ENCODE data around the gene DUSP9.

DUSP9 gene

GRCh38 chrX:153634236-153634635 is 12.8 kb upstream of the DUSP9 start:
- no peak for ATAC-seq

GRCh38 chrX:153634832-153635231 is 12.2 kb upstream of the DUSP9 start:
- no peak for ATAC-seq
- TF ChIP-seq CSDC2 (CRISPR knock-in tag; IDR thresholded peaks at IDR 0.05) = no peak
- no peak for TF ChIP-seq ESRRG (CRISPR knock-in tag; IDR thresholded peaks at IDR 0.05)
- TF ChIP-seq ZNF70 (CRISPR knock-in tag; IDR thresholded peaks at IDR 0.05) = no peak
- TF ChIP-seq SNAI2 (CRISPR knock-in tag; IDR thresholded peaks at IDR 0.05) = no peak

More at GRCh38 chrX:153634236-153634635, 12.8 kb upstream of the DUSP9 start:
- TF ChIP-seq ZNF565 (CRISPR knock-in tag; conservative IDR thresholded peaks at IDR 0.05; ENCODE audit: low read depth) (no peak), CSDC2 (CRISPR knock-in tag; IDR thresholded peaks at IDR 0.05) (no peak), ARNTL (CRISPR knock-in tag; IDR thresholded peaks at IDR 0.05; ENCODE audit: borderline replicate concordance, low read depth) (no peak), ZFP3 (CRISPR knock-in tag; IDR thresholded peaks at IDR 0.05) (no peak), CSRNP3 (CRISPR knock-in tag; IDR thresholded peaks at IDR 0.05) (no peak), TSHZ2 (CRISPR knock-in tag; IDR thresholded peaks at IDR 0.05) (no peak), RARB (CRISPR knock-in tag; IDR thresholded peaks at IDR 0.05) (no peak), CREB5 (CRISPR knock-in tag; IDR thresholded peaks at IDR 0.05; ENCODE audit: low read depth) (no peak), ZNF8 (CRISPR knock-in tag; IDR thresholded peaks at IDR 0.05) (no peak), ZC3H10 (CRISPR knock-in tag; IDR thresholded peaks at IDR 0.05) (no peak), BACH2 (CRISPR knock-in tag; IDR thresholded peaks at IDR 0.05; ENCODE audit: borderline replicate concordance) (no peak), ZNF70 (CRISPR knock-in tag; IDR thresholded peaks at IDR 0.05) (no peak), TOX (CRISPR knock-in tag; IDR thresholded peaks at IDR 0.05; ENCODE audit: borderline replicate concordance) (no peak), ISL1 (CRISPR knock-in tag; IDR thresholded peaks at IDR 0.05) (no peak), PATZ1 (CRISPR knock-in tag; IDR thresholded peaks at IDR 0.05; ENCODE audit: borderline replicate concordance) (no peak), SNAI2 (CRISPR knock-in tag; IDR thresholded peaks at IDR 0.05) (no peak), TCF4 (CRISPR knock-in tag; IDR thresholded peaks at IDR 0.05; ENCODE audit: borderline replicate concordance) (no peak)

GRCh38 chrX:153635388-153635787 is 11.6 kb upstream of the DUSP9 start:
- no peak for ATAC-seq
- no peak for TF ChIP-seq POU6F1 (CRISPR knock-in tag; IDR thresholded peaks at IDR 0.05; ENCODE audit: borderline replicate concordance, low read depth)
- TF ChIP-seq ZNF565 (CRISPR knock-in tag; conservative IDR thresholded peaks at IDR 0.05; ENCODE audit: low read depth) = no peak
- TF ChIP-seq CREB5 (CRISPR knock-in tag; IDR thresholded peaks at IDR 0.05; ENCODE audit: low read depth) = no peak
- no peak for TF ChIP-seq SNAI2 (CRISPR knock-in tag; IDR thresholded peaks at IDR 0.05)
- no peak for TF ChIP-seq ZNF70 (CRISPR knock-in tag; IDR thresholded peaks at IDR 0.05)
- TF ChIP-seq TOX (CRISPR knock-in tag; IDR thresholded peaks at IDR 0.05; ENCODE audit: borderline replicate concordance) = no peak
- no peak for TF ChIP-seq PPARA (CRISPR knock-in tag; IDR thresholded peaks at IDR 0.05; ENCODE audit: borderline replicate concordance)
- no peak for TF ChIP-seq ISL1 (CRISPR knock-in tag; IDR thresholded peaks at IDR 0.05)
- no peak for TF ChIP-seq ARNTL (CRISPR knock-in tag; IDR thresholded peaks at IDR 0.05; ENCODE audit: borderline replicate concordance, low read depth)
- no peak for TF ChIP-seq ZC3H10 (CRISPR knock-in tag; IDR thresholded peaks at IDR 0.05)
- no peak for TF ChIP-seq ESRRG (CRISPR knock-in tag; IDR thresholded peaks at IDR 0.05)
- no peak for TF ChIP-seq CSDC2 (CRISPR knock-in tag; IDR thresholded peaks at IDR 0.05)
- no peak for TF ChIP-seq TSHZ2 (CRISPR knock-in tag; IDR thresholded peaks at IDR 0.05)
- TF ChIP-seq RARB (CRISPR knock-in tag; IDR thresholded peaks at IDR 0.05) = no peak
- TF ChIP-seq ZFP30 (CRISPR knock-in tag; IDR thresholded peaks at IDR 0.05) = no peak
- no peak for TF ChIP-seq TCF4 (CRISPR knock-in tag; IDR thresholded peaks at IDR 0.05; ENCODE audit: borderline replicate concordance)

All from SK-N-SH treated with all-trans-retinoic acid at 6 μM for 48 hours (cell line).